Stomach (tissue), 9 donors: ENCODE measurements around the gene HRH1. TPM values are rescaled to one million over a fixed set of nuclear protein-coding genes. Genes with fewer than 3 reads are reported as not detected.

Experiments used
- DNase-seq, 2 donors: peaks; one replicate each; pipeline versions ENCODE4 v3.0.0 to v3.0.0-alpha.2; 2013 to 2019
- H3K27ac ChIP-seq, 5 donors: fragments of 200-600 bp in 4 of 5; sonication (generic) in 4 of 5; one replicate each; pipeline ENCODE4 v1.5.1; 2013 to 2019; ENCODE audit warnings: mild to moderate bottlenecking in 1 of 5, moderate library complexity in 1 of 5
- H3K27me3 ChIP-seq, 3 donors: fragments of 200-600 bp; sonication (generic); one replicate each; pipeline ENCODE4 v1.5.1; 2017 to 2019; ENCODE audit warnings: mixed run types in 1 of 3
- H3K36me3 ChIP-seq, 4 donors: fragments of 200-600 bp; sonication (generic); 1 replicate in 3 of 4; 2 replicates in 1 of 4; pipeline ENCODE4 v1.5.1; 2016 to 2019
- H3K4me1 ChIP-seq, 4 donors: fragments of 200-600 bp; sonication (generic); one replicate each; pipeline ENCODE4 v1.5.1; 2016 to 2019
- H3K4me3 ChIP-seq, 4 donors: fragments of 200-600 bp; sonication (generic) in 3 of 4; one replicate each; pipeline ENCODE4 v1.5.1; 2016 to 2019; ENCODE audit warnings: mild to moderate bottlenecking in 1 of 4
- H3K9me3 ChIP-seq, 4 donors: fragments of 200-600 bp; sonication (generic); one replicate each; pipeline ENCODE4 v1.5.1; 2016 to 2019
- EP300 ChIP-seq: sonication (generic); formaldehyde crosslinking; IDR thresholded peaks from one replicate; pipeline ENCODE4 v1.6.1; 2017; ENCODE audit warnings: antibody characterized with exemption
- POLR2A ChIP-seq, 4 donors: fragments of 450-650 bp; IDR thresholded peaks; one replicate each; pipeline ENCODE4 v1.6.1; 2016; ENCODE audit warnings: antibody characterized with exemption in 4 of 4, control low read depth in 2 of 4, mild to moderate bottlenecking in 1 of 4, moderate library complexity in 1 of 4
- POLR2AphosphoS5 ChIP-seq, 3 donors: sonication (generic); formaldehyde crosslinking; IDR thresholded peaks; one replicate each; pipeline ENCODE4 v1.6.1; 2016; ENCODE audit warnings: antibody characterized with exemption in 3 of 3
- WGBS, 5 donors: extraction: QIAGEN DNeasy Blood & Tissue Kit in 3 of 5; methylation state at CpG; one replicate each; pipeline versions ENCODE4 v1.1.5 to v1.1.7; 2013 to 2018; 5-methylcytosine and 5-hydroxymethylcytosine counted together
- intact Hi-C: fragments of 100-400 bp; cut with DNase I; formaldehyde crosslinking; loops from one replicate; pipeline ENCODE4 v1.15.1; 2023; ENCODE audit warnings: low total_unique reads
- polyA plus RNA-seq, 3 donors: library from polyadenylated mRNA; stranded (reverse); fragments of 200-250 nt; gene quantifications; one replicate each; pipeline ENCODE4 v1.2.3, GENCODE V29; 2013
- total RNA-seq, 5 donors: library from RNA; depleted of rRNA; stranded (reverse); fragments of >200 nt; gene quantifications; one replicate each; pipeline versions ENCODE4 v1.1.0 to v1.2.3, GENCODE V29; 2014 to 2016
- TF ChIP-seq, protein P1 (sequence below), 7 experiments: fragments of 450-650 bp in 4 of 7; fragments of 200-600 bp in 3 of 7; sonication (generic) in 3 of 7; IDR thresholded peaks; one replicate each; pipeline ENCODE4 v1.5.1; 2016 to 2019; ENCODE audit warnings: antibody characterized with exemption in 7 of 7, control low read depth in 2 of 7, mild to moderate bottlenecking in 1 of 7
- donor health status: healthy with polysubstance abuse.
- donor health status: Bipolar disorder and iron deficiency.
- donor health status: healthy.

HRH1 gene
- total and polyA plus RNA-seq, 8 donors, result under 0.01 to 5.0 (median 0.37) TPM; not detected in 1

DNA sequence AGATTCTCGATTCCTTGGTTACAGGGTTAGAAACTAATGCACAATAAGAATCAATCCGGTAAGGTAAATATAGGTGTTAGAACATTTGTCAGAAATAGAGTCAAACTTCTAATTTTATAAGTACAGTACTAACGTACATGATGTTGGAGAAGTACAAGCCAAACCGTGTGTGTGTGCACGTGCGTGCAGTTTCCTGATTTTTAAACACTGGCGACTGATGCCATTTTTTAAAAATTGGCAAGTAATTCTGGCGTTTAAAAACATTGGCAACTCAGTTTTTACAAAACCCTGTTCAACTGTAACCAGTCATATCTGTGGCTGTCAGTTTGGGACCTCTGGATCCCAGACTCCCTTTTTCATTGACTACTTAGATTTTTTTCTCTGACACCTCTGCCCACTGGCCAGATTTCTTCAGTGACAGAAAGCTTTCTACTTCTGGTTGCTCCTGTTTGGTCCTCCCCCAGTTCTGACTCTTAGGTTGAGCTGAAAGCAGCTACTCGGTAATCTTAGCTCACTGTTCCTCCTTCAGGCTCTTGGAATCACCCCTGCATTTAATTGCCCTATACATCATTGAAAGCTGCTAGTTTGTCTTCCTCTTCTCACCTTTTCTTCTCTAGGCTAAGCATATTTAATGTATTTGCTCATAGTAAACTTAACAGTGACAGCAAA, 118.7 kb downstream of the HRH1 start:
- H3K27ac ChIP-seq, result peak overlapping the region in 4 of 5 donors; percentile 81 to 94 (median 84)
- H3K4me1 ChIP-seq, result peaks cover 18 to 38% (median 27%) of the 10 kb centered on the region in 4 donors
- intact Hi-C loops, result no loop called here
- 1 to 2% (median 2%) methylated on average over 9 of the region's 9 CpGs for WGBS, 5 donors
- no peaks in the 10 kb centered on the region for H3K27me3 ChIP-seq
- peak overlapping the region; percentile 70 to 88 (median 80) for H3K4me3 ChIP-seq
- H3K36me3 ChIP-seq, result peaks cover 2 to 21% (median 12%) of the 10 kb centered on the region in 4 donors
- TF ChIP-seq POLR2A (IDR thresholded peaks at IDR 0.05) (no peak), POLR2AphosphoS5 (IDR thresholded peaks at IDR 0.05) (no peak), EP300 (no peak)
- TF ChIP-seq, protein P1, sequence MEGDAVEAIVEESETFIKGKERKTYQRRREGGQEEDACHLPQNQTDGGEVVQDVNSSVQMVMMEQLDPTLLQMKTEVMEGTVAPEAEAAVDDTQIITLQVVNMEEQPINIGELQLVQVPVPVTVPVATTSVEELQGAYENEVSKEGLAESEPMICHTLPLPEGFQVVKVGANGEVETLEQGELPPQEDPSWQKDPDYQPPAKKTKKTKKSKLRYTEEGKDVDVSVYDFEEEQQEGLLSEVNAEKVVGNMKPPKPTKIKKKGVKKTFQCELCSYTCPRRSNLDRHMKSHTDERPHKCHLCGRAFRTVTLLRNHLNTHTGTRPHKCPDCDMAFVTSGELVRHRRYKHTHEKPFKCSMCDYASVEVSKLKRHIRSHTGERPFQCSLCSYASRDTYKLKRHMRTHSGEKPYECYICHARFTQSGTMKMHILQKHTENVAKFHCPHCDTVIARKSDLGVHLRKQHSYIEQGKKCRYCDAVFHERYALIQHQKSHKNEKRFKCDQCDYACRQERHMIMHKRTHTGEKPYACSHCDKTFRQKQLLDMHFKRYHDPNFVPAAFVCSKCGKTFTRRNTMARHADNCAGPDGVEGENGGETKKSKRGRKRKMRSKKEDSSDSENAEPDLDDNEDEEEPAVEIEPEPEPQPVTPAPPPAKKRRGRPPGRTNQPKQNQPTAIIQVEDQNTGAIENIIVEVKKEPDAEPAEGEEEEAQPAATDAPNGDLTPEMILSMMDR (IDR thresholded peaks at IDR 0.05), result no peak
- H3K9me3 ChIP-seq, result peaks cover 0 to 7% (median 0%) of the 10 kb centered on the region in 4 donors
- no peak for DNase-seq

DNA sequence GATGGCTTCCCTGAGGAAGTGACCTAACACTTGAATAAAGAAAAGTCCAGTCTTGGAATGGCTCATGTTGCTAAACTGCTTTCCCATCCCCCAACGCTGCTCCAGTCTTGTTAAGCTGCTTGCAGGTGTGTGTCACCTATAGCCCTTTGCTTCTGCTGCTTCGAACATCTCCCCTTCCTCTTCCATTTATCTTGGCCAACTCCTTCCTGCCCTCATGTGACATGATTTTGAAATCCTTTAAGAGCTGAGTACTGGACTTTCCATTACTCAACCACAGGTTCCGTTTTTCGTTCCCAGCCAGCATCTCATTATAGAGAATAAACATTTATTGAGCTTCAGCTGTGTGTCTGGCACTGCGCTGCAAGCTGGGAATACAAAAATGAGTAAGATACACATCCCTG, 119.6 kb downstream of the HRH1 start:
- TF ChIP-seq, protein P1 (IDR thresholded peaks at IDR 0.05), result no peak
- TF ChIP-seq POLR2A (IDR thresholded peaks at IDR 0.05) (no peak), POLR2AphosphoS5 (IDR thresholded peaks at IDR 0.05) (peak in 2 of 3 donors; percentile 5 to 13), EP300 (no peak)
- intact Hi-C loops, result no loop called here
- H3K36me3 ChIP-seq, result peaks cover 2 to 30% (median 15%) of the 10 kb centered on the region in 4 donors
- H3K9me3 ChIP-seq, result peaks cover 0 to 7% (median 0%) of the 10 kb centered on the region in 4 donors
- peaks cover 18 to 42% (median 27%) of the 10 kb centered on the region in 4 donors for H3K4me1 ChIP-seq
- peak overlapping the region in 2 of 5 donors; percentile 82 to 94 for H3K27ac ChIP-seq
- H3K27me3 ChIP-seq, result no peaks in the 10 kb centered on the region
- DNase-seq, result peak in 1 of 2 donors; percentile 28
- WGBS, 5 donors, result 61 to 82% (median 79%) methylated on average over 5 of the region's 5 CpGs
- H3K4me3 ChIP-seq, result peak overlapping the region in 2 of 4 donors; percentile 70 to 77

DNA sequence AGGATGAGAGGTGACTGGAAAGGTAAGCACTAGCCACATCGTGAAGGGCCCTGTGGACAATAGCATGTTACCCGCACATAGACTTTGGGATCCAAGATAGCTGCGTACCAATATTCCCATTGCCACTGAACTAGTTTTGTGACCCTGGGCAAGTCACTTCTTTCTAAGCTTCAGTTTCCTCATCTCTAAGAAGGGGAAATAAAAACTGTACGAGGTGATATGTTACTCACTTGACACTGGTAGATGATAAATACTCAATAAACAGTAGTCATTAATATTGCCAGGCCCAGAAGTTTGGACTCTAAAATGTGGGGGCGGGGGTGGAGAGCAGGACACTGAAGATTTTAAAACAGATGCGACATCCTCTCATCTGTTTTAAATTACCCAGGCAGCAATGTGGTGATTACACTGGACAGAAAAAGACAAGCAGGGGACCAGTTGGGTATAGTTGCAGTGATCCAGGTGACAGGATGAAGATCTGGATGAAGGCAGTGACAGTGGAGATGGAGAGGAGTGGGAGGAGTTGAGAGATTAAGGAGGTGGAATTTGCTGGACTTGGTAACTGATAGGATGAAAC, 120.4 kb downstream of the HRH1 start:
- TF ChIP-seq, protein P1 (IDR thresholded peaks at IDR 0.05), result no peak
- TF ChIP-seq POLR2A (IDR thresholded peaks at IDR 0.05) (no peak), EP300 (no peak), POLR2AphosphoS5 (IDR thresholded peaks at IDR 0.05) (no peak)
- peaks cover 18 to 45% (median 27%) of the 10 kb centered on the region in 4 donors for H3K4me1 ChIP-seq
- WGBS, 5 donors, result 86 to 90% (median 88%) methylated on average over 6 of the region's 6 CpGs
- intact Hi-C loops, result no loop called here
- H3K27me3 ChIP-seq, result no peaks in the 10 kb centered on the region
- DNase-seq, result no peak
- H3K27ac ChIP-seq, result peak overlapping the region in 2 of 5 donors; percentile 71 to 82
- H3K9me3 ChIP-seq, result peaks cover 0 to 7% (median 0%) of the 10 kb centered on the region in 4 donors
- peaks cover 2 to 35% (median 18%) of the 10 kb centered on the region in 4 donors for H3K36me3 ChIP-seq
- peak overlapping the region in 1 of 4 donors; percentile 70 for H3K4me3 ChIP-seq

DNA sequence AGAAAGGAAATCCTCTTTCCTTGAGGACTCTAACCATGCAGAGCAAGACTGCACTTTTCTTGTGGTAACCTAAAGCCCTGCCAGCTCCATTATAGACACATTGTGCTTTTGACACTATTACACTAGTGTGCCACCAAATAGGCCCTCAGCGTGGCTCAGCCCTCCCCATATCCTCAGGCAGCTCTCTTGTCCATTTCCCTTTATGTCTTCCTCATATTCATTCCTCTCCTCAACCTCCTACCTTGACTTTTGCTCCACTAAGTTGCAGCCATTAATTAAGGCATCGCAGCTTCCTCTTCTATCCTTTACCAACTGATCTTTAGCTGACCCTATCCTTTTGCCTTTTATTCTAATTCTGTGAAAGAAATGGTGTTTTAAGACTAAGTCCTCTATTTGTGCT, 121.6 kb downstream of the HRH1 start:
- Histone ChIP-seq H3K4me3 (no peak overlapping the region), H3K27ac (no peak overlapping the region), H3K9me3 (peaks cover 0 to 7% (median 0%) of the 10 kb centered on the region in 4 donors), H3K4me1 (peaks cover 18 to 45% (median 27%) of the 10 kb centered on the region in 4 donors), H3K27me3 (no peaks in the 10 kb centered on the region), H3K36me3 (peaks cover 2 to 44% (median 23%) of the 10 kb centered on the region in 4 donors)
- no peak for DNase-seq
- TF ChIP-seq POLR2AphosphoS5 (IDR thresholded peaks at IDR 0.05) (no peak), EP300 (no peak), POLR2A (IDR thresholded peaks at IDR 0.05) (no peak)
- TF ChIP-seq, protein P1 (IDR thresholded peaks at IDR 0.05), result no peak
- WGBS, 5 donors, result 38 to 91% (median 75%) methylated on average over 1 to 2 of the region's 2 CpGs
- intact Hi-C loops, result no loop called here
